PC-3 (cell line): ENCODE data around the gene DST. TPM values are rescaled to one million over a fixed set of nuclear protein-coding genes. Genes with fewer than 3 reads are reported as not detected.

Experiments
- ATAC-seq: fragments of 200-7000 bp; cut with Tn5 transposase; 2 replicates; pipeline ENCODE4 v1.9.1; 2020; ENCODE audit warnings: mild to moderate bottlenecking, moderate library complexity
- BruUV-seq: library from RNA; stranded (reverse); fragments of 400-500 nt; replicated peaks from 2 replicates; lab custom pipeline; 2021; lab: Mats Ljungman, UMichigan
- CTCF ChIA-PET: fragments of 300-600 bp; sonication (Branson Sonifier 250); formaldehyde crosslinking; loops from one replicate; lab custom pipeline; 2022; ENCODE audit warnings: antibody characterized with exemption; lab: Charles Lee
- POLR2A ChIA-PET: fragments of 300-600 bp; sonication (Branson Sonifier 250); formaldehyde crosslinking; loops from one replicate; lab custom pipeline; 2022; ENCODE audit warnings: antibody characterized with exemption; ENCODE audit not compliant: unreplicated experiment; lab: Charles Lee
- DNase-seq: peaks from one replicate; pipeline ENCODE4 v3.0.0-alpha.2; 2015
- H2AFZ ChIP-seq: fragments of 300-600 bp; sonication (generic); 2 replicates; pipeline ENCODE4 v1.6.0; 2016; ENCODE audit warnings: antibody characterized with exemption, low read length
- H3F3A ChIP-seq: fragments of 300-600 bp; sonication (generic); one replicate; pipeline ENCODE4 v1.6.0; 2017; ENCODE audit warnings: antibody characterized with exemption, low read length, control low read depth, mild to moderate bottlenecking; ENCODE audit not compliant: unreplicated experiment
- H3K27ac ChIP-seq: fragments of 300-600 bp; sonication (generic); 2 replicates; pipeline ENCODE4 v1.5.1; 2016; ENCODE audit warnings: mild to moderate bottlenecking, low read length
- H3K27me3 ChIP-seq: fragments of 300-600 bp; sonication (generic); 2 replicates; pipeline ENCODE4 v1.6.1; 2016; ENCODE audit warnings: low read length, mixed read lengths
- H3K36me3 ChIP-seq: fragments of 300-600 bp; sonication (generic); 2 replicates; pipeline ENCODE4 v1.6.1; 2016; ENCODE audit warnings: low read depth, mixed run types, low read length, mixed read lengths
- H3K4me1 ChIP-seq: fragments of 300-600 bp; sonication (generic); 2 replicates; pipeline ENCODE4 v1.5.1; 2016; ENCODE audit warnings: low read length; ENCODE audit not compliant: insufficient read depth
- H3K4me2 ChIP-seq: fragments of 300-600 bp; sonication (generic); 2 replicates; pipeline ENCODE4 v1.6.0; 2016; ENCODE audit warnings: low read length
- H3K4me3 ChIP-seq: fragments of 300-600 bp; sonication (generic); 2 replicates; pipeline ENCODE4 v1.5.1; 2016; ENCODE audit warnings: mild to moderate bottlenecking, low read length, mixed read lengths
- H3K79me2 ChIP-seq: fragments of 300-600 bp; sonication (generic); 2 replicates; pipeline ENCODE4 v1.6.1; 2017; ENCODE audit warnings: low read length, mixed read lengths
- H3K9ac ChIP-seq: fragments of 300-600 bp; sonication (generic); 2 replicates; pipeline ENCODE4 v1.6.0; 2016; ENCODE audit warnings: mild to moderate bottlenecking, low read length
- H3K9me2 ChIP-seq: fragments of 300-600 bp; sonication (generic); replicated peaks from 2 replicates; pipeline ENCODE4 v1.6.1; 2016; ENCODE audit warnings: mixed run types, low read length, mixed read lengths
- H3K9me3 ChIP-seq: fragments of 300-600 bp; sonication (generic); 2 replicates; pipeline ENCODE4 v1.6.1; 2016; ENCODE audit warnings: low read length, mixed read lengths
- H4K20me1 ChIP-seq: fragments of 300-600 bp; sonication (generic); 2 replicates; pipeline ENCODE4 v1.6.1; 2016; ENCODE audit warnings: low read length, mixed read lengths
- CTCF ChIP-seq: fragments of 300-600 bp; sonication (generic); conservative IDR thresholded peaks from 2 replicates; pipeline ENCODE4 v1.5.1; 2017; ENCODE audit warnings: antibody characterized with exemption, low read depth, mild to moderate bottlenecking, low read length
- EZH2 ChIP-seq: fragments of 300-600 bp; sonication (generic); IDR thresholded peaks from one replicate; pipeline ENCODE4 v1.6.1; 2017; ENCODE audit warnings: antibody characterized with exemption, mild to moderate bottlenecking, low read length; ENCODE audit not compliant: unreplicated experiment
- EZH2phosphoT487 ChIP-seq: fragments of 300-600 bp; sonication (generic); IDR thresholded peaks from 2 replicates; pipeline ENCODE4 v1.6.1; 2018; ENCODE audit warnings: mild to moderate bottlenecking, antibody characterized with exemption, low read length, borderline replicate concordance
- intact Hi-C: fragments of 100-400 bp; cut with micrococcal nuclease; formaldehyde crosslinking; loops from 2 replicates; pipeline ENCODE4 v1.9.0; 2023
- total RNA-seq: library from RNA; depleted of rRNA; stranded (reverse); fragments of >200 nt; gene quantifications from 2 replicates; pipeline ENCODE4 v1.2.3, GENCODE V29; 2014

Gene DST
- total RNA-seq, 1 experiment from 2014 or later: 81.5 TPM

- intact Hi-C loops: loop anchor here (5.0 kb wide), 1 partner anchor 65 kb away; no protein-coding TSS in a partner anchor
- H3K36me3 ChIP-seq: no peaks in the 10 kb centered on the region
- no peak overlapping the region for H2AFZ ChIP-seq
- TF ChIP-seq EZH2 (no peak), EZH2phosphoT487 (no peak)
- H3K27me3 ChIP-seq: no peaks in the 10 kb centered on the region
- BruUV-seq: no TSS peak
- no peak overlapping the region for H3K9ac ChIP-seq
- peak; percentile 81 for DNase-seq
- H4K20me1 ChIP-seq: no peaks in the 10 kb centered on the region
- no peaks in the 10 kb centered on the region for H3F3A ChIP-seq
- no peaks in the 10 kb centered on the region for H3K9me2 ChIP-seq
- POLR2A ChIA-PET: no interaction called here
- H3K4me2 ChIP-seq: peak overlapping the region; percentile 9
- ATAC-seq: peak; percentile 79
- no peak overlapping the region for H3K4me3 ChIP-seq
- CTCF ChIA-PET: no interaction called here
- H3K79me2 ChIP-seq: no peaks in the 10 kb centered on the region
- peaks cover 25% of the 10 kb centered on the region for H3K4me1 ChIP-seq
- H3K27ac ChIP-seq: no peak overlapping the region
- peaks cover 7% of the 10 kb centered on the region; the same call in 1 of the 2 replicates for H3K9me3 ChIP-seq
Observed at GRCh38 chr6:56437171-56437900, 205.4 kb downstream of the DST start.

GRCh38 chr6:56435754-56436153 lies 206.9 kb downstream of the DST start:
- no peaks in the 10 kb centered on the region for H4K20me1 ChIP-seq
- H3K4me2 ChIP-seq: no peak overlapping the region
- ChIA-PET POLR2A (no interaction called here), CTCF (no interaction called here)
- H3K4me1 ChIP-seq: peaks cover 25% of the 10 kb centered on the region
- BruUV-seq: no TSS peak
- no peak overlapping the region for H3K9ac ChIP-seq
- peaks cover 7% of the 10 kb centered on the region; the same call in 1 of the 2 replicates for H3K9me3 ChIP-seq
- intact Hi-C loops: loop anchor here (5.0 kb wide), 1 partner anchor 63 kb away; no protein-coding TSS in a partner anchor
- no peaks in the 10 kb centered on the region for H3K9me2 ChIP-seq
- TF ChIP-seq CTCF: no peak
- no peak for TF ChIP-seq EZH2phosphoT487
- TF ChIP-seq EZH2: no peak
- DNase-seq: no peak
- no peaks in the 10 kb centered on the region for H3K36me3 ChIP-seq
- H3K27ac ChIP-seq: no peak overlapping the region
- H3F3A ChIP-seq: no peaks in the 10 kb centered on the region
- no peak for ATAC-seq
- no peaks in the 10 kb centered on the region for H3K27me3 ChIP-seq
- H2AFZ ChIP-seq: no peak overlapping the region
- no peaks in the 10 kb centered on the region for H3K79me2 ChIP-seq
- H3K4me3 ChIP-seq: no peak overlapping the region

- Histone ChIP-seq H3K4me3 (no peak overlapping the region), H3F3A (no peaks in the 10 kb centered on the region), H2AFZ (no peak overlapping the region), H3K9ac (no peak overlapping the region), H3K27ac (no peak overlapping the region), H3K4me2 (no peak overlapping the region), H3K9me3 (peaks cover 7% of the 10 kb centered on the region; the same call in 1 of the 2 replicates), H3K36me3 (no peaks in the 10 kb centered on the region), H3K79me2 (no peaks in the 10 kb centered on the region), H4K20me1 (no peaks in the 10 kb centered on the region), H3K4me1 (peaks cover 22% of the 10 kb centered on the region), H3K27me3 (no peaks in the 10 kb centered on the region), H3K9me2 (no peaks in the 10 kb centered on the region)
- no TSS peak for BruUV-seq
- DNase-seq (peak; percentile 23), ATAC-seq (no peak)
- TF ChIP-seq CTCF (no peak), EZH2phosphoT487 (no peak), EZH2 (no peak)
- intact Hi-C loops: loop anchor here (5.0 kb wide), 1 partner anchor 63 kb away; no protein-coding TSS in a partner anchor
- POLR2A ChIA-PET: no interaction called here
- CTCF ChIA-PET: no interaction called here
Observed at GRCh38 chr6:56435326-56435725, 207.4 kb downstream of the DST start.
